OCI-LY7 (cell line): ENCODE data around the gene FAM193B. TPM values are rescaled to one million over a fixed set of nuclear protein-coding genes. Genes with fewer than 3 reads are reported as not detected.

Experiments used
- BruUV-seq: library from RNA; stranded (reverse); fragments of 400-500 nt; replicated peaks from 2 replicates; lab custom pipeline; 2021; lab: Mats Ljungman, UMichigan
- CTCF ChIA-PET: fragments of 300-600 bp; sonication (Branson Sonifier 250); formaldehyde crosslinking; loops from one replicate; lab custom pipeline; 2022; ENCODE audit warnings: antibody characterized with exemption; ENCODE audit not compliant: unreplicated experiment; lab: Charles Lee
- POLR2A ChIA-PET: fragments of 300-600 bp; sonication (Branson Sonifier 250); formaldehyde crosslinking; loops from one replicate; lab custom pipeline; 2022; ENCODE audit warnings: antibody characterized with exemption; lab: Charles Lee
- DNase-seq: peaks from one replicate; pipeline ENCODE4 v3.0.0-alpha.2; 2015; ENCODE audit warnings: low spot score
- H2AFZ ChIP-seq: fragments of 200-600 bp; sonication (generic), shearing (Covaris generic); 2 replicates; pipeline ENCODE4 v1.6.1; 2014; ENCODE audit warnings: mild to moderate bottlenecking, antibody characterized with exemption, low read length, moderate library complexity
- H3K27ac ChIP-seq: fragments of 200-600 bp; sonication (generic); 2 replicates; pipeline ENCODE4 v1.5.1; 2014; ENCODE audit warnings: mixed run types, low read depth, mild to moderate bottlenecking, moderate library complexity, low read length, inconsistent platforms; ENCODE audit not compliant: poor library complexity, severe bottlenecking
- H3K36me3 ChIP-seq: fragments of 200-600 bp; sonication (generic); 2 replicates; pipeline ENCODE4 v1.6.1; 2014; ENCODE audit warnings: mild to moderate bottlenecking, antibody characterized with exemption, low read length, moderate library complexity, mixed read lengths; ENCODE audit not compliant: insufficient read depth
- H3K4me1 ChIP-seq: fragments of 200-600 bp; sonication (generic); 2 replicates; pipeline ENCODE4 v1.5.1; 2014; ENCODE audit warnings: mild to moderate bottlenecking, low read length; ENCODE audit not compliant: insufficient read depth, poor library complexity, severe bottlenecking
- H3K4me2 ChIP-seq: fragments of 200-600 bp; sonication (generic); 2 replicates; pipeline ENCODE4 v1.6.1; 2014; ENCODE audit warnings: mild to moderate bottlenecking, low read length
- H3K4me3 ChIP-seq: fragments of 200-600 bp; sonication (generic); 2 replicates; pipeline ENCODE4 v1.5.1; 2014; ENCODE audit warnings: mild to moderate bottlenecking, low read depth, low read length; ENCODE audit not compliant: poor library complexity, severe bottlenecking
- H3K79me2 ChIP-seq: fragments of 200-600 bp; sonication (generic); 2 replicates; pipeline ENCODE4 v1.6.1; 2016; ENCODE audit warnings: low read depth, mild to moderate bottlenecking, low read length, moderate library complexity, mixed read lengths; ENCODE audit not compliant: insufficient read depth
- H3K9me2 ChIP-seq: fragments of 200-600 bp; sonication (generic); 2 replicates; pipeline ENCODE4 v1.6.1; 2016; ENCODE audit warnings: mild to moderate bottlenecking, low read length, mixed read lengths; ENCODE audit not compliant: insufficient read depth
- H3K9me3 ChIP-seq: fragments of 200-600 bp; sonication (generic); 2 replicates; pipeline ENCODE4 v1.6.1; 2014; ENCODE audit warnings: mild to moderate bottlenecking, mixed run types, low read length, mixed read lengths
- H4K20me1 ChIP-seq: fragments of 200-600 bp; sonication (generic); 2 replicates; pipeline ENCODE4 v1.6.1; 2014; ENCODE audit warnings: mild to moderate bottlenecking, antibody characterized with exemption, low read length, moderate library complexity, mixed read lengths; ENCODE audit not compliant: insufficient read depth
- EZH2phosphoT487 ChIP-seq: fragments of 200-600 bp; sonication (generic); IDR thresholded peaks from 2 replicates; pipeline ENCODE4 v1.6.1; 2018; ENCODE audit warnings: low read depth, borderline replicate concordance, mild to moderate bottlenecking, mixed run types, antibody characterized with exemption, low read length, moderate library complexity, mixed read lengths
- intact Hi-C: fragments of 100-400 bp; cut with micrococcal nuclease; formaldehyde crosslinking; loops from one replicate; pipeline ENCODE4 v1.10.0; 2022; ENCODE audit not compliant: unreplicated experiment
- total RNA-seq, 2 experiments: library from RNA; depleted of rRNA in 1 of 2; stranded (reverse); fragments of >200 nt in 1 of 2; shearing (Covaris generic) in 1 of 2; gene quantifications; 2 replicates each; pipeline ENCODE4 v1.2.3, GENCODE V29; 2014 to 2022
- TF ChIP-seq, protein P1 (sequence below): fragments of 200-600 bp; sonication (generic); conservative IDR thresholded peaks from 2 replicates; pipeline ENCODE4 v1.5.1; 2014; ENCODE audit warnings: mild to moderate bottlenecking, antibody characterized with exemption, low read length, moderate library complexity, mixed read lengths

FAM193B gene
- total RNA-seq, 2 experiments from 2014 or later: 63.2 to 104 TPM

DNA sequence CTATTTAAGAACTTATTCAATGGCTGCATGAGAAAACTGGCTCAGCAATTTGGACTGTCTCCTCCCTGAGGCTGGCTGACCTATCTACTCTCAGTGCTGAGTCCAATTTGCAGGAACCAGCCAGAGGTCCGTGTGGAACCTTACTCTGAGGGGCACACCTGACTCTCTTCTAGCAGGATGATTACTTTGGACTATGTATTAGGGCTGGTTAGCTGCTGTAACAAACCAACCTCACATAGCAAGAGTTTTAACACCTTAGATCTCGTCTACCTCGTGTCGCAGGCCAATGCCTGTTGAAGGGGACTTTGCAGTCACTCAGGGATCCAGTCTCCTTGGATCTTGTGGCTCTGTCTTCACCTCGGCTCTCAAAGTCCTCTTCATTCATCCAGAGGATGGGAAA lies 3.4 kb upstream of the FAM193B start:
- no peaks in the 10 kb centered on the region for H3K9me2 ChIP-seq
- peaks cover 13% of the 10 kb centered on the region for H3K4me1 ChIP-seq
- DNase-seq: no peak
- ChIA-PET POLR2A (interaction anchor here (0.6 kb wide), 1 partner anchor 15 kb away, joined by 7 read pairs; no protein-coding TSS in a partner anchor), CTCF (interaction anchor here (0.6 kb wide), 1 partner anchor 50 kb away, joined by 3 read pairs; no protein-coding TSS in a partner anchor)
- peaks cover 2% of the 10 kb centered on the region; the same call in 1 of the 2 replicates for H3K36me3 ChIP-seq
- BruUV-seq: no TSS peak
- peaks cover 13% of the 10 kb centered on the region for H3K79me2 ChIP-seq
- intact Hi-C loops: no loop called here
- H3K9me3 ChIP-seq: no peaks in the 10 kb centered on the region
- H4K20me1 ChIP-seq: no peaks in the 10 kb centered on the region
- no peak for TF ChIP-seq EZH2phosphoT487
- TF ChIP-seq, protein P1, sequence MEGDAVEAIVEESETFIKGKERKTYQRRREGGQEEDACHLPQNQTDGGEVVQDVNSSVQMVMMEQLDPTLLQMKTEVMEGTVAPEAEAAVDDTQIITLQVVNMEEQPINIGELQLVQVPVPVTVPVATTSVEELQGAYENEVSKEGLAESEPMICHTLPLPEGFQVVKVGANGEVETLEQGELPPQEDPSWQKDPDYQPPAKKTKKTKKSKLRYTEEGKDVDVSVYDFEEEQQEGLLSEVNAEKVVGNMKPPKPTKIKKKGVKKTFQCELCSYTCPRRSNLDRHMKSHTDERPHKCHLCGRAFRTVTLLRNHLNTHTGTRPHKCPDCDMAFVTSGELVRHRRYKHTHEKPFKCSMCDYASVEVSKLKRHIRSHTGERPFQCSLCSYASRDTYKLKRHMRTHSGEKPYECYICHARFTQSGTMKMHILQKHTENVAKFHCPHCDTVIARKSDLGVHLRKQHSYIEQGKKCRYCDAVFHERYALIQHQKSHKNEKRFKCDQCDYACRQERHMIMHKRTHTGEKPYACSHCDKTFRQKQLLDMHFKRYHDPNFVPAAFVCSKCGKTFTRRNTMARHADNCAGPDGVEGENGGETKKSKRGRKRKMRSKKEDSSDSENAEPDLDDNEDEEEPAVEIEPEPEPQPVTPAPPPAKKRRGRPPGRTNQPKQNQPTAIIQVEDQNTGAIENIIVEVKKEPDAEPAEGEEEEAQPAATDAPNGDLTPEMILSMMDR: no peak
- H3K4me2 ChIP-seq: no peak overlapping the region
- no peak overlapping the region for H2AFZ ChIP-seq
- H3K4me3 ChIP-seq: no peak overlapping the region
- H3K27ac ChIP-seq: no peak overlapping the region

DNA sequence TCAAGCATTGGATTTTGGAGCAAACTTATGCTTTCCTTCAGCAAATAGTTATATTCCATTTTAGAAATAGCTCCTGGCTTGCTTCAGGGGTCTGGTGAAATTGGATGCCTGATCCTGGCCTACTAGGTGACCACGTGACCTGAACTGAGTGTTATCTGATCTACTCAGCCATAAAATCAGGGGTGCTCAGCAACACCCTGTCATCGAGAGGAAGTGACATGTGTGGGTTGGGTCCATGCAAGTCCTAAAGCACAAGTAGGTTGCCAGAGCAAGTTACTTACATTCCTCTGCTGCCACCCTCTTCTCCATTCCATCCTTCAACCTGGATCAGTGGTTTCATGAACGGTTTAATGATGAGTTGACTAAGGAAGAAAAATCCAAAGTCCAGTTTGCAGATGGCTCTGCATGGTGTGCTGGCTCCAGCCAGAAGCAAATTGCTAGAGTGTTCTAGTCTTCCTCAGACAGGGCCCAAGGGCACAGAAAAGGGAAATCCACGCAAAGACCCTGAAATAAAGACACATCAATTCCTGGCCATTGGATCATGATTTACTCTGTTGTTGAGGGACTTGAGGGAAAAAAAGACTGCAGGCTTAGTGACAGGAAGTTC lies 2.8 kb upstream of the FAM193B start:
- no peak for DNase-seq
- peaks cover 15% of the 10 kb centered on the region for H3K4me1 ChIP-seq
- no peak overlapping the region for H3K4me3 ChIP-seq
- no peaks in the 10 kb centered on the region for H3K9me3 ChIP-seq
- TF ChIP-seq EZH2phosphoT487: no peak
- TF ChIP-seq, protein P1: no peak
- no peak overlapping the region for H2AFZ ChIP-seq
- no peak overlapping the region for H3K4me2 ChIP-seq
- BruUV-seq: no TSS peak
- H3K27ac ChIP-seq: no peak overlapping the region
- POLR2A ChIA-PET: interaction anchor here (0.6 kb wide), 1 partner anchor 16 kb away, joined by 7 read pairs; no protein-coding TSS in a partner anchor
- peaks cover 20% of the 10 kb centered on the region for H3K79me2 ChIP-seq
- H3K9me2 ChIP-seq: no peaks in the 10 kb centered on the region
- peaks cover 8% of the 10 kb centered on the region; the same call in 1 of the 2 replicates for H3K36me3 ChIP-seq
- intact Hi-C loops: no loop called here
- no peaks in the 10 kb centered on the region for H4K20me1 ChIP-seq
- CTCF ChIA-PET: no interaction called here

DNA sequence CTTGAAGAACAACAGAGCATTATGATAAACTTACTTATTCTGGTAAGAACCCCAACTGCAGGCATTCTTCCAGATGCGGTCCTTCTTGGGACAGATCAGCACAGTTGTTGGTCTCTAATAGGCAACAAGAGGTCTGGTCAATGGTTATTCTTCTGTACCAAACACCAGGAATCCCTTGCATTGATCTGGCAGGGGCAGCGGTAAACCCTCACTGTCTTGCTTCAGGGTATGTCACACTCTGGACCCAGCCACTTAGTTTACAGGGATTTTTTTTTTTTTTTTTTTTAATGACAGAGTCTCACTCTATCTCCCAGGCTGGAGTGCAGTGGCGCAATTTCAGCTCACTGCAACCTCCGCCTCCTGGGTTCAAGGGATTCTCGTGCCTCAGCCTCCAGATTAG lies 1.3 kb upstream of the FAM193B start:
- POLR2A ChIA-PET: interaction anchor here (0.9 kb wide), 1 partner anchor 40 kb away, joined by 3 read pairs; no protein-coding TSS in a partner anchor
- H3K79me2 ChIP-seq: peaks cover 24% of the 10 kb centered on the region
- no peak overlapping the region for H3K4me2 ChIP-seq
- intact Hi-C loops: loop anchor here (2.0 kb wide), 2 partner anchors 45 to 47 kb away; partner anchors contain the start of genes B4GALT7 and DOK3
- no peak for DNase-seq
- H4K20me1 ChIP-seq: no peaks in the 10 kb centered on the region
- H3K27ac ChIP-seq: no peak overlapping the region
- CTCF ChIA-PET: no interaction called here
- no peak overlapping the region for H3K4me3 ChIP-seq
- H2AFZ ChIP-seq: peak overlapping the region; percentile 18; the same call in 1 of the 2 replicates
- peaks cover 15% of the 10 kb centered on the region for H3K4me1 ChIP-seq
- H3K36me3 ChIP-seq: peaks cover 23% of the 10 kb centered on the region
- TF ChIP-seq, protein P1: no peak
- TF ChIP-seq EZH2phosphoT487: no peak
- no peaks in the 10 kb centered on the region for H3K9me2 ChIP-seq
- H3K9me3 ChIP-seq: no peaks in the 10 kb centered on the region
- BruUV-seq: no TSS peak
